GM23338 (cell line): ENCODE measurements around the gene HRK. TPM values are rescaled to one million over a fixed set of nuclear protein-coding genes. Genes with fewer than 3 reads are reported as not detected.
A peak's percentile ranks its signal among the peaks of the same experiment; 100 is the strongest.

Source experiments
- ATAC-seq: fragments of 200-7000 bp; cut with Tn5 transposase; 3 replicates; pipeline ENCODE4 v1.9.1; 2020
- DNase-seq: peaks from one replicate; pipeline ENCODE4 v3.0.0-alpha.2; 2015; ENCODE audit warnings: low spot score
- H2AFZ ChIP-seq: fragments of 200-600 bp; sonication (generic); 2 replicates; pipeline ENCODE4 v1.8.0; 2016; ENCODE audit warnings: antibody characterized with exemption, mild to moderate bottlenecking, moderate library complexity
- H3F3A ChIP-seq: fragments of 200-600 bp; sonication (generic); replicated peaks from 2 replicates; pipeline ENCODE4 v1.8.0; 2017; ENCODE audit warnings: antibody characterized with exemption, mixed run types, low read depth
- H3K27ac ChIP-seq: fragments of 200-600 bp; sonication (generic); 2 replicates; pipeline ENCODE4 v1.6.1; 2016; ENCODE audit warnings: low read depth
- H3K27me3 ChIP-seq: fragments of 200-600 bp; sonication (generic); 2 replicates; pipeline ENCODE4 v1.8.0; 2016; ENCODE audit warnings: mild to moderate bottlenecking, mixed run types, moderate library complexity; ENCODE audit not compliant: insufficient read depth
- H3K36me3 ChIP-seq: fragments of 200-600 bp; sonication (generic); 2 replicates; pipeline ENCODE4 v1.8.0; 2016; ENCODE audit warnings: mild to moderate bottlenecking; ENCODE audit not compliant: insufficient read depth
- H3K4me1 ChIP-seq: fragments of 200-600 bp; sonication (generic); 2 replicates; pipeline ENCODE4 v1.8.0; 2016; ENCODE audit warnings: mild to moderate bottlenecking, moderate library complexity; ENCODE audit not compliant: insufficient read depth
- H3K4me2 ChIP-seq: fragments of 200-600 bp; sonication (generic); 2 replicates; pipeline ENCODE4 v1.7.1; 2017; ENCODE audit warnings: mixed run types
- H3K4me3 ChIP-seq: fragments of 200-600 bp; sonication (generic); 2 replicates; pipeline ENCODE4 v1.6.1; 2016; ENCODE audit warnings: mixed run types
- H3K79me2 ChIP-seq: fragments of 200-600 bp; sonication (generic); replicated peaks from 2 replicates; pipeline ENCODE4 v1.8.0; 2017; ENCODE audit warnings: mild to moderate bottlenecking; ENCODE audit not compliant: insufficient read depth
- H3K9me2 ChIP-seq: fragments of 200-600 bp; sonication (generic); 2 replicates; pipeline ENCODE4 v1.8.0; 2017; ENCODE audit not compliant: insufficient read depth
- H4K20me1 ChIP-seq: fragments of 200-600 bp; sonication (generic); replicated peaks from 2 replicates; pipeline ENCODE4 v1.8.0; 2017; ENCODE audit warnings: mild to moderate bottlenecking; ENCODE audit not compliant: insufficient read depth
- H3K27ac Mint-ChIP-seq: 2 replicates; pipeline ENCODE4 v1.8.0; 2020; ENCODE audit warnings: inconsistent platforms, mild to moderate bottlenecking, moderate library complexity, mixed read lengths
- H3K27me3 Mint-ChIP-seq: 3 replicates; pipeline ENCODE4 v1.8.0; 2022; ENCODE audit warnings: low read depth, mild to moderate bottlenecking, moderate library complexity, mixed read lengths, inconsistent platforms; ENCODE audit not compliant: insufficient read depth, poor library complexity
- H3K36me3 Mint-ChIP-seq: 3 replicates; pipeline ENCODE4 v1.8.0; 2021; ENCODE audit warnings: low read depth, mild to moderate bottlenecking, inconsistent platforms, moderate library complexity, mixed read lengths
- H3K4me1 Mint-ChIP-seq: 3 replicates; pipeline ENCODE4 v1.8.0; 2020; ENCODE audit warnings: mild to moderate bottlenecking, inconsistent platforms, mixed read lengths
- H3K4me3 Mint-ChIP-seq: 3 replicates; pipeline ENCODE4 v1.8.0; 2021; ENCODE audit warnings: moderate library complexity, mild to moderate bottlenecking, inconsistent platforms, mixed read lengths
- H3K9me3 Mint-ChIP-seq: 3 replicates; pipeline ENCODE4 v1.8.0; 2020; ENCODE audit warnings: moderate library complexity, mild to moderate bottlenecking, inconsistent platforms, mixed read lengths
- CREB1 ChIP-seq: fragments of 250-450 bp; sonication (Bioruptor Pico); IDR thresholded peaks from 2 replicates; pipeline ENCODE4 v1.5.0; 2020; ENCODE audit warnings: low read depth, mild to moderate bottlenecking, moderate library complexity
- EZH2 ChIP-seq: fragments of 200-600 bp; sonication (generic); IDR thresholded peaks from one replicate; pipeline ENCODE4 v1.8.0; 2017; ENCODE audit warnings: antibody characterized with exemption, mild to moderate bottlenecking, low read depth; ENCODE audit not compliant: unreplicated experiment
- EZH2phosphoT487 ChIP-seq: fragments of 200-600 bp; sonication (generic); IDR thresholded peaks from one replicate; pipeline ENCODE4 v1.8.1; 2018; ENCODE audit warnings: antibody characterized with exemption; ENCODE audit not compliant: unreplicated experiment
- JUNB ChIP-seq: IDR thresholded peaks from one replicate; pipeline ENCODE4 v1.6.1; 2016; ENCODE audit warnings: antibody characterized with exemption; ENCODE audit not compliant: unreplicated experiment
- NANOG ChIP-seq: IDR thresholded peaks from 2 replicates; pipeline ENCODE4 v1.6.1; 2016; ENCODE audit warnings: antibody characterized with exemption, borderline replicate concordance
- POLR2AphosphoS5 ChIP-seq: IDR thresholded peaks from 2 replicates; pipeline ENCODE4 v1.6.1; 2016; ENCODE audit warnings: antibody characterized with exemption, low read depth
- REST ChIP-seq: IDR thresholded peaks from one replicate; pipeline ENCODE4 v1.6.1; 2018; ENCODE audit warnings: antibody characterized with exemption; ENCODE audit not compliant: unreplicated experiment
- STAT1 ChIP-seq: IDR thresholded peaks from one replicate; pipeline ENCODE4 v1.6.1; 2016; ENCODE audit warnings: antibody characterized with exemption; ENCODE audit not compliant: unreplicated experiment
- ZNF114 ChIP-seq: fragments of 250-450 bp; sonication (Bioruptor Pico); IDR thresholded peaks from 2 replicates; pipeline ENCODE4 v1.5.0; 2020; ENCODE audit warnings: mild to moderate bottlenecking, moderate library complexity
- ZNF331 ChIP-seq: fragments of 250-450 bp; sonication (Bioruptor Pico); IDR thresholded peaks from 2 replicates; pipeline ENCODE4 v1.5.0; 2020; ENCODE audit warnings: low read depth, mild to moderate bottlenecking, moderate library complexity
- polyA plus RNA-seq: library from polyadenylated mRNA; unstranded; fragments of >200 nt; fragmentation: Nextera tagmentation; extraction: Ambion mirVana; gene quantifications from 2 replicates; pipeline ENCODE4 v1.2.1, GENCODE V29; 2016
- total RNA-seq: library from RNA; depleted of rRNA; stranded (reverse); fragments of >200 nt; shearing (Covaris generic); gene quantifications from 2 replicates; pipeline ENCODE4 v1.2.3, GENCODE V29; 2014
- TF ChIP-seq, protein P1 (sequence below): IDR thresholded peaks from 2 replicates; pipeline ENCODE4 v1.6.1; 2016; ENCODE audit warnings: antibody characterized with exemption
- TF ChIP-seq, protein P2 (sequence below): fragments of 250-450 bp; sonication (Bioruptor Pico); IDR thresholded peaks from 2 replicates; pipeline ENCODE4 v1.5.0; 2020; ENCODE audit warnings: mild to moderate bottlenecking, moderate library complexity
- TF ChIP-seq, protein P3 (sequence below), 2 experiments: fragments of 200-600 bp in 1 of 2; sonication (generic) in 1 of 2; conservative IDR thresholded peaks; 2 replicates each; pipeline versions ENCODE4 v1.5.1 to v1.6.1; 2016 to 2017; ENCODE audit warnings: antibody characterized with exemption in 2 of 2, low read depth in 2 of 2, mild to moderate bottlenecking in 2 of 2, moderate library complexity in 1 of 2

Gene HRK
- total and polyA plus RNA-seq, 2 experiments from 2014 or later: 1.7 to 1.9 TPM

DNA sequence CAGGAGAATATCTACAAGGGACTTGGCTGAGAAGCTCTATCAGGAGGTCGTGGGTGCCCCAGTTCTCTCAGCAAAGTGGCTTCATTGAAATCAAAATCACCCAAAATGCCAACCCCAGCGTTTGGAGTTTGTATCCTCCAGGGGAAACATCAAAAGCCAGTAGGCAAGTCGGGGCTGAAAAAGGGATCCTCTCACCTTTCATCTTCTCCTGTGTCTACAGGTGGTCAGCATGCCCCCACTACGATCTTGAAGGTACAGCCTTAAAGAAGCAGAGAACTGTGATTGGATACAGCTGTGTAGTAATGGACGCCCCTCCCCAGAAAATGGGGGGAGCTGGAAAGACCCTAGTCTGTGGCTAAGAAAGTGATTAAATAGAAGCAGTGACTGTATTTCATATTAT is 22.2 kb downstream of the HRK start:
- ATAC-seq: no peak
- Histone ChIP-seq H3K9me2 (no peaks in the 10 kb centered on the region), H3K27ac (no peak overlapping the region), H3K4me2 (0 out of 2 replicates have a peak overlapping the region, but pooled peaks have one; percentile 43), H3F3A (no peaks in the 10 kb centered on the region), H3K4me1 (peaks cover 26% of the 10 kb centered on the region), H4K20me1 (peaks cover 4% of the 10 kb centered on the region; the same call in 1 of the 2 replicates), H2AFZ (no peak overlapping the region), H3K27me3 (no peaks in the 10 kb centered on the region), H3K4me3 (no peak overlapping the region), H3K36me3 (no peaks in the 10 kb centered on the region), H3K79me2 (no peaks in the 10 kb centered on the region)
- no peak for DNase-seq
- no peaks in the 10 kb centered on the region for H3K36me3 Mint-ChIP-seq
- peaks cover 9% of the 10 kb centered on the region for H3K27me3 Mint-ChIP-seq
- H3K4me1 Mint-ChIP-seq: peaks cover 30% of the 10 kb centered on the region
- H3K4me3 Mint-ChIP-seq: no peak overlapping the region
- no peak overlapping the region for H3K27ac Mint-ChIP-seq
- TF ChIP-seq, protein P1, sequence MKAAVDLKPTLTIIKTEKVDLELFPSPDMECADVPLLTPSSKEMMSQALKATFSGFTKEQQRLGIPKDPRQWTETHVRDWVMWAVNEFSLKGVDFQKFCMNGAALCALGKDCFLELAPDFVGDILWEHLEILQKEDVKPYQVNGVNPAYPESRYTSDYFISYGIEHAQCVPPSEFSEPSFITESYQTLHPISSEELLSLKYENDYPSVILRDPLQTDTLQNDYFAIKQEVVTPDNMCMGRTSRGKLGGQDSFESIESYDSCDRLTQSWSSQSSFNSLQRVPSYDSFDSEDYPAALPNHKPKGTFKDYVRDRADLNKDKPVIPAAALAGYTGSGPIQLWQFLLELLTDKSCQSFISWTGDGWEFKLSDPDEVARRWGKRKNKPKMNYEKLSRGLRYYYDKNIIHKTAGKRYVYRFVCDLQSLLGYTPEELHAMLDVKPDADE: no peak
- TF ChIP-seq, protein P2, sequence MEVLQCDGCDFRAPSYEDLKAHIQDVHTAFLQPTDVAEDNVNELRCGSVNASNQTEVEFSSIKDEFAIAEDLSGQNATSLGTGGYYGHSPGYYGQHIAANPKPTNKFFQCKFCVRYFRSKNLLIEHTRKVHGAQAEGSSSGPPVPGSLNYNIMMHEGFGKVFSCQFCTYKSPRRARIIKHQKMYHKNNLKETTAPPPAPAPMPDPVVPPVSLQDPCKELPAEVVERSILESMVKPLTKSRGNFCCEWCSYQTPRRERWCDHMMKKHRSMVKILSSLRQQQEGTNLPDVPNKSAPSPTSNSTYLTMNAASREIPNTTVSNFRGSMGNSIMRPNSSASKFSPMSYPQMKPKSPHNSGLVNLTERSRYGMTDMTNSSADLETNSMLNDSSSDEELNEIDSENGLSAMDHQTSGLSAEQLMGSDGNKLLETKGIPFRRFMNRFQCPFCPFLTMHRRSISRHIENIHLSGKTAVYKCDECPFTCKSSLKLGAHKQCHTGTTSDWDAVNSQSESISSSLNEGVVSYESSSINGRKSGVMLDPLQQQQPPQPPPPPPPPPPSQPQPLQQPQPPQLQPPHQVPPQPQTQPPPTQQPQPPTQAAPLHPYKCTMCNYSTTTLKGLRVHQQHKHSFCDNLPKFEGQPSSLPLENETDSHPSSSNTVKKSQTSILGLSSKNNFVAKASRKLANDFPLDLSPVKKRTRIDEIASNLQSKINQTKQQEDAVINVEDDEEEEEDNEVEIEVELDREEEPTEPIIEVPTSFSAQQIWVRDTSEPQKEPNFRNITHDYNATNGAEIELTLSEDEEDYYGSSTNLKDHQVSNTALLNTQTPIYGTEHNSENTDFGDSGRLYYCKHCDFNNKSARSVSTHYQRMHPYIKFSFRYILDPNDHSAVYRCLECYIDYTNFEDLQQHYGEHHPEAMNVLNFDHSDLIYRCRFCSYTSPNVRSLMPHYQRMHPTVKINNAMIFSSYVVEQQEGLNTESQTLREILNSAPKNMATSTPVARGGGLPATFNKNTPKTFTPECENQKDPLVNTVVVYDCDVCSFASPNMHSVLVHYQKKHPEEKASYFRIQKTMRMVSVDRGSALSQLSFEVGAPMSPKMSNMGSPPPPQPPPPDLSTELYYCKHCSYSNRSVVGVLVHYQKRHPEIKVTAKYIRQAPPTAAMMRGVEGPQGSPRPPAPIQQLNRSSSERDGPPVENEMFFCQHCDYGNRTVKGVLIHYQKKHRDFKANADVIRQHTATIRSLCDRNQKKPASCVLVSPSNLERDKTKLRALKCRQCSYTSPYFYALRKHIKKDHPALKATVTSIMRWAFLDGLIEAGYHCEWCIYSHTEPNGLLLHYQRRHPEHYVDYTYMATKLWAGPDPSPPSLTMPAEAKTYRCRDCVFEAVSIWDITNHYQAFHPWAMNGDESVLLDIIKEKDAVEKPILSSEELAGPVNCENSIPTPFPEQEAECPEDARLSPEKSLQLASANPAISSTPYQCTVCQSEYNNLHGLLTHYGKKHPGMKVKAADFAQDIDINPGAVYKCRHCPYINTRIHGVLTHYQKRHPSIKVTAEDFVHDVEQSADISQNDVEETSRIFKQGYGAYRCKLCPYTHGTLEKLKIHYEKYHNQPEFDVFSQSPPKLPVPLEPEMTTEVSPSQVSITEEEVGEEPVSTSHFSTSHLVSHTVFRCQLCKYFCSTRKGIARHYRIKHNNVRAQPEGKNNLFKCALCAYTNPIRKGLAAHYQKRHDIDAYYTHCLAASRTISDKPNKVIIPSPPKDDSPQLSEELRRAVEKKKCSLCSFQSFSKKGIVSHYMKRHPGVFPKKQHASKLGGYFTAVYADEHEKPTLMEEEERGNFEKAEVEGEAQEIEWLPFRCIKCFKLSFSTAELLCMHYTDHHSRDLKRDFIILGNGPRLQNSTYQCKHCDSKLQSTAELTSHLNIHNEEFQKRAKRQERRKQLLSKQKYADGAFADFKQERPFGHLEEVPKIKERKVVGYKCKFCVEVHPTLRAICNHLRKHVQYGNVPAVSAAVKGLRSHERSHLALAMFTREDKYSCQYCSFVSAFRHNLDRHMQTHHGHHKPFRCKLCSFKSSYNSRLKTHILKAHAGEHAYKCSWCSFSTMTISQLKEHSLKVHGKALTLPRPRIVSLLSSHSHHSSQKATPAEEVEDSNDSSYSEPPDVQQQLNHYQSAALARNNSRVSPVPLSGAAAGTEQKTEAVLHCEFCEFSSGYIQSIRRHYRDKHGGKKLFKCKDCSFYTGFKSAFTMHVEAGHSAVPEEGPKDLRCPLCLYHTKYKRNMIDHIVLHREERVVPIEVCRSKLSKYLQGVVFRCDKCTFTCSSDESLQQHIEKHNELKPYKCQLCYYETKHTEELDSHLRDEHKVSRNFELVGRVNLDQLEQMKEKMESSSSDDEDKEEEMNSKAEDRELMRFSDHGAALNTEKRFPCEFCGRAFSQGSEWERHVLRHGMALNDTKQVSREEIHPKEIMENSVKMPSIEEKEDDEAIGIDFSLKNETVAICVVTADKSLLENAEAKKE: no peak
- no peak for TF ChIP-seq JUNB
- TF ChIP-seq, protein P3, sequence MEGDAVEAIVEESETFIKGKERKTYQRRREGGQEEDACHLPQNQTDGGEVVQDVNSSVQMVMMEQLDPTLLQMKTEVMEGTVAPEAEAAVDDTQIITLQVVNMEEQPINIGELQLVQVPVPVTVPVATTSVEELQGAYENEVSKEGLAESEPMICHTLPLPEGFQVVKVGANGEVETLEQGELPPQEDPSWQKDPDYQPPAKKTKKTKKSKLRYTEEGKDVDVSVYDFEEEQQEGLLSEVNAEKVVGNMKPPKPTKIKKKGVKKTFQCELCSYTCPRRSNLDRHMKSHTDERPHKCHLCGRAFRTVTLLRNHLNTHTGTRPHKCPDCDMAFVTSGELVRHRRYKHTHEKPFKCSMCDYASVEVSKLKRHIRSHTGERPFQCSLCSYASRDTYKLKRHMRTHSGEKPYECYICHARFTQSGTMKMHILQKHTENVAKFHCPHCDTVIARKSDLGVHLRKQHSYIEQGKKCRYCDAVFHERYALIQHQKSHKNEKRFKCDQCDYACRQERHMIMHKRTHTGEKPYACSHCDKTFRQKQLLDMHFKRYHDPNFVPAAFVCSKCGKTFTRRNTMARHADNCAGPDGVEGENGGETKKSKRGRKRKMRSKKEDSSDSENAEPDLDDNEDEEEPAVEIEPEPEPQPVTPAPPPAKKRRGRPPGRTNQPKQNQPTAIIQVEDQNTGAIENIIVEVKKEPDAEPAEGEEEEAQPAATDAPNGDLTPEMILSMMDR (conservative IDR thresholded peaks at IDR 0.05; ENCODE audit: low read depth in 2 of 2): no peak
- TF ChIP-seq CREB1 (CRISPR knock-in tag): no peak
- no peak for TF ChIP-seq EZH2phosphoT487
- TF ChIP-seq ZNF331 (CRISPR knock-in tag): no peak
- TF ChIP-seq STAT1: no peak
- no peak for TF ChIP-seq POLR2AphosphoS5
- no peak for TF ChIP-seq REST
- TF ChIP-seq ZNF114 (CRISPR knock-in tag): no peak
- TF ChIP-seq NANOG: no peak
- TF ChIP-seq EZH2: no peak
- no peaks in the 10 kb centered on the region for H3K9me3 Mint-ChIP-seq
